Keratinocyte (primary cell): ENCODE results near the gene EFTUD2.

Experiments
- EZH2 ChIP-seq: IDR thresholded peaks from one replicate; pipeline ENCODE4 v1.6.1; 2012; ENCODE audit warnings: inconsistent platforms, mild to moderate bottlenecking, low read length, moderate library complexity
- TF ChIP-seq, protein P1 (sequence below), 3 experiments: IDR thresholded peaks in 1 of 3; conservative IDR thresholded peaks in 1 of 3; optimal IDR thresholded peaks in 1 of 3; 2 replicates in 2 of 3; 3 replicates in 1 of 3; pipeline versions ENCODE3 to v1.5.1; 2011; ENCODE audit warnings: low read length in 3 of 3, mild to moderate bottlenecking in 3 of 3, moderate library complexity in 2 of 3, control low read depth in 1 of 3, inconsistent platforms in 1 of 3; ENCODE audit not compliant: insufficient read depth in 2 of 3; ENCODE audit errors: extremely low read depth in 1 of 3

DNA sequence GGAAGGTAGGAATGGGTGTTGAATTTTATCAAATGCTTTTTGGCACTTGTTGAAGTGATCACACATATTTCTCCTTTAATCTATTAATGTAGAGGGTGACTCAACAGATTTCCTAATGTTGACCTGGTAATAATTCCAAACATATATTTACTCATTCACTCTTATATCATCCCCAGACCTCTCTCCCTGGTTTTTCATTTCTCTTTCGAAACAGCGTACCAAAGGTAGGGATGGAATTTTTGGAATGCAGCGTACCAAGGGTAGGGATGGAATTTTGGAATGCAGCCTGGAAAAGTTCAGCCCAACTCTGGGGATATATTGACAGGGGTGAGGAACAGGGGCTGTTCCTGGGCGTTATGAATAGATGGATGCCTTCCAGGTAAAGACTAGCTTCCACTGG lies 41.1 kb upstream of the EFTUD2 start:
- TF ChIP-seq, protein P1, sequence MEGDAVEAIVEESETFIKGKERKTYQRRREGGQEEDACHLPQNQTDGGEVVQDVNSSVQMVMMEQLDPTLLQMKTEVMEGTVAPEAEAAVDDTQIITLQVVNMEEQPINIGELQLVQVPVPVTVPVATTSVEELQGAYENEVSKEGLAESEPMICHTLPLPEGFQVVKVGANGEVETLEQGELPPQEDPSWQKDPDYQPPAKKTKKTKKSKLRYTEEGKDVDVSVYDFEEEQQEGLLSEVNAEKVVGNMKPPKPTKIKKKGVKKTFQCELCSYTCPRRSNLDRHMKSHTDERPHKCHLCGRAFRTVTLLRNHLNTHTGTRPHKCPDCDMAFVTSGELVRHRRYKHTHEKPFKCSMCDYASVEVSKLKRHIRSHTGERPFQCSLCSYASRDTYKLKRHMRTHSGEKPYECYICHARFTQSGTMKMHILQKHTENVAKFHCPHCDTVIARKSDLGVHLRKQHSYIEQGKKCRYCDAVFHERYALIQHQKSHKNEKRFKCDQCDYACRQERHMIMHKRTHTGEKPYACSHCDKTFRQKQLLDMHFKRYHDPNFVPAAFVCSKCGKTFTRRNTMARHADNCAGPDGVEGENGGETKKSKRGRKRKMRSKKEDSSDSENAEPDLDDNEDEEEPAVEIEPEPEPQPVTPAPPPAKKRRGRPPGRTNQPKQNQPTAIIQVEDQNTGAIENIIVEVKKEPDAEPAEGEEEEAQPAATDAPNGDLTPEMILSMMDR (optimal IDR thresholded peaks at IDR 0.05 in 1 of 3, IDR thresholded peaks at IDR 0.05 in 1 of 3, conservative IDR thresholded peaks at IDR 0.05 in 1 of 3; ENCODE audit: extremely low read depth in 1 of 3, insufficient read depth in 2 of 3, low read length in 3 of 3), result no peak
- no peak for TF ChIP-seq EZH2
